WERI-Rb-1 (cell line): Measurements from ENCODE around the gene CAPN9.
"Not testable (repeated sequence)": the region's sequence is repeated elsewhere in the genome, so short reads cannot be mapped to it uniquely, and the experiment has no call there.

ENCODE experiments used
- DNase-seq: peaks from one replicate; pipeline ENCODE4 v3.0.0-alpha.2; 2020
- H3K27ac ChIP-seq: fragments of 250-450 bp; sonication (Bioruptor Pico); 2 replicates; pipeline ENCODE4 v1.5.1; 2020; ENCODE audit warnings: mild to moderate bottlenecking, moderate library complexity
- H3K27me3 ChIP-seq: fragments of 250-450 bp; sonication (Bioruptor Pico); 2 replicates; pipeline ENCODE4 v1.5.1; 2021; ENCODE audit warnings: mild to moderate bottlenecking, low read depth, moderate library complexity; ENCODE audit not compliant: insufficient read depth, severe bottlenecking
- H3K36me3 ChIP-seq: fragments of 250-450 bp; sonication (Bioruptor Pico); 2 replicates; pipeline ENCODE4 v1.5.1; 2020; ENCODE audit warnings: mild to moderate bottlenecking, moderate library complexity
- H3K4me3 ChIP-seq: 2 replicates; pipeline ENCODE4 v1.5.1; 2011; ENCODE audit warnings: low read depth, mild to moderate bottlenecking, control low read depth, low read length
- H3K9me3 ChIP-seq: fragments of 250-450 bp; sonication (Bioruptor Pico); 2 replicates; pipeline ENCODE4 v1.5.1; 2021; ENCODE audit warnings: mild to moderate bottlenecking, moderate library complexity; ENCODE audit not compliant: severe bottlenecking
- TF ChIP-seq, protein P1 (sequence below): IDR thresholded peaks from 2 replicates; pipeline ENCODE4 v1.5.1; 2011; ENCODE audit warnings: low read depth, mild to moderate bottlenecking, control low read depth, inconsistent platforms, low read length

Gene CAPN9, protein sequence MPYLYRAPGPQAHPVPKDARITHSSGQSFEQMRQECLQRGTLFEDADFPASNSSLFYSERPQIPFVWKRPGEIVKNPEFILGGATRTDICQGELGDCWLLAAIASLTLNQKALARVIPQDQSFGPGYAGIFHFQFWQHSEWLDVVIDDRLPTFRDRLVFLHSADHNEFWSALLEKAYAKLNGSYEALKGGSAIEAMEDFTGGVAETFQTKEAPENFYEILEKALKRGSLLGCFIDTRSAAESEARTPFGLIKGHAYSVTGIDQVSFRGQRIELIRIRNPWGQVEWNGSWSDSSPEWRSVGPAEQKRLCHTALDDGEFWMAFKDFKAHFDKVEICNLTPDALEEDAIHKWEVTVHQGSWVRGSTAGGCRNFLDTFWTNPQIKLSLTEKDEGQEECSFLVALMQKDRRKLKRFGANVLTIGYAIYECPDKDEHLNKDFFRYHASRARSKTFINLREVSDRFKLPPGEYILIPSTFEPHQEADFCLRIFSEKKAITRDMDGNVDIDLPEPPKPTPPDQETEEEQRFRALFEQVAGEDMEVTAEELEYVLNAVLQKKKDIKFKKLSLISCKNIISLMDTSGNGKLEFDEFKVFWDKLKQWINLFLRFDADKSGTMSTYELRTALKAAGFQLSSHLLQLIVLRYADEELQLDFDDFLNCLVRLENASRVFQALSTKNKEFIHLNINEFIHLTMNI

DNA sequence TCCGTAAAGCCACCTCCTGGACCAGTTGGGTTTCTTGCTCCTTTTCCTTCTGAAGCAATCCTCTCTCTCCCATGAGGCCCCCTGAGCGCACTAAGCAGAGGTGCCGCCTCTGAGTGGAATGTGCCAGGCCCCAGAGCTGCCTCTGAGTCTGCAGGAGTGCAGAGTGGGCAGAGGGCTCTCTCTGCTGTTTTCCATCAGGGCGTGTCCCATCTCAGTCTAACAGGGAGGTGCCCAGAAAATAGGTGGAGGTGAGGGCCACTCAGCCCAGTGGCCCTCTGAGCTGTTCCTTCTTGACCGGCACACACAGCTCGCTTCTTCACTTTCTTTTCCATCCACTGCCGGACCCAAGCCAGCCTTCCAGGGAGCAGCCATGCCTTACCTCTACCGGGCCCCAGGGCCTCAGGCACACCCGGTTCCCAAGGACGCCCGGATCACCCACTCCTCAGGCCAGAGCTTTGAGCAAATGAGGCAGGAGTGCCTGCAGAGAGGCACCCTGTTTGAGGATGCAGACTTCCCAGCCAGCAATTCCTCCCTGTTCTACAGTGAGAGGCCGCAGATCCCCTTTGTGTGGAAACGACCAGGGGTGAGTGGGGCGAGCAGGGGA lies at the start of gene CAPN9:
CAPN9 (plus strand) TSS at position 262 of the 604 bp plus-strand sequence; CDS start at position 371, 109 bp downstream.
- Histone ChIP-seq H3K9me3 (no peaks in the 10 kb centered on the region), H3K4me3 (no peak within 1 kb of the TSS), H3K36me3 (no peaks in the 10 kb centered on the region), H3K27me3 (no peaks in the 10 kb centered on the region), H3K27ac (no peak within 1 kb of the TSS)
- no peak for DNase-seq
- TF ChIP-seq, protein P1, sequence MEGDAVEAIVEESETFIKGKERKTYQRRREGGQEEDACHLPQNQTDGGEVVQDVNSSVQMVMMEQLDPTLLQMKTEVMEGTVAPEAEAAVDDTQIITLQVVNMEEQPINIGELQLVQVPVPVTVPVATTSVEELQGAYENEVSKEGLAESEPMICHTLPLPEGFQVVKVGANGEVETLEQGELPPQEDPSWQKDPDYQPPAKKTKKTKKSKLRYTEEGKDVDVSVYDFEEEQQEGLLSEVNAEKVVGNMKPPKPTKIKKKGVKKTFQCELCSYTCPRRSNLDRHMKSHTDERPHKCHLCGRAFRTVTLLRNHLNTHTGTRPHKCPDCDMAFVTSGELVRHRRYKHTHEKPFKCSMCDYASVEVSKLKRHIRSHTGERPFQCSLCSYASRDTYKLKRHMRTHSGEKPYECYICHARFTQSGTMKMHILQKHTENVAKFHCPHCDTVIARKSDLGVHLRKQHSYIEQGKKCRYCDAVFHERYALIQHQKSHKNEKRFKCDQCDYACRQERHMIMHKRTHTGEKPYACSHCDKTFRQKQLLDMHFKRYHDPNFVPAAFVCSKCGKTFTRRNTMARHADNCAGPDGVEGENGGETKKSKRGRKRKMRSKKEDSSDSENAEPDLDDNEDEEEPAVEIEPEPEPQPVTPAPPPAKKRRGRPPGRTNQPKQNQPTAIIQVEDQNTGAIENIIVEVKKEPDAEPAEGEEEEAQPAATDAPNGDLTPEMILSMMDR, result no peak

DNA sequence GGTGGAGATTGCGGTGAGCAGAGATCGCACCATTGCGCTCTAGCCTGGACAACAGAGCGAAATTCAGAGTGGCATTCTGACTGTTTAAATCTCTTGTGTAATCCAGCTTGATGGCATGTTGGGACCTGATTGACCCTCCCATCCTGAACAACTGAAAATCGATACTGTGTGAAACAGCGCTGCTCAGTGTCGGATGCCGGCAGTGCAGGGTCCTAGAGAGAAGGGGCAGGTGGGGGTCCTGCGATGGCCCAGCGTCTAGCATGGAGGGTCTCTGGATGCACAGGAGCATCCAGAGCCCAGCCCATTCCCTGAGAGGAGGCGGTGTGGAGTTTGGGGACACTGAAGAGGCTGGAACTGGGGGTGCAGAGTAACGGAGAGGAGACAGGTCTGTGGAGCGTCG lies 49.1 kb upstream of the CAPN9 start:
- no peak for DNase-seq
- Histone ChIP-seq H3K27me3 (no peaks in the 10 kb centered on the region), H3K9me3 (no peaks in the 10 kb centered on the region)

DNA sequence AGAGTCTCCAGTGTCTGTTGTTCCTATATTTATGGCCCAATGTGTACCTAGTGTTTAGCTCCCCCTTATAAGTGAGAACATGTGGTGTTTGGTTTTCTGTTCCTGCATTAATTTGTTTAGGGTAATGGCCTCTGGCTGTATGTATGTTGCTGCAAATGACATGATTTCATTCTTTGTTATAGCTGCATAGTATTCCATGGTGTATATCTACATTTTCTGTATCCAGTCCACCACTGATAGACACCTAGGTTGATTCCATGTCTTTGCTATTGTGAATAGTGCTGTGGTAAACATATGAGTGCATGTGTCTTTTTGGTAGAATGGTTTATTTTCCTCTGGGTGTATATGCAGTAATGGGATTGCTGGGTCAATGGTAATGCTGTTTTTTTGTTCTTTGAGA lies 48.2 kb upstream of the CAPN9 start:
- H3K36me3 ChIP-seq, H3K27ac ChIP-seq, H3K4me3 ChIP-seq, H3K9me3 ChIP-seq, H3K27me3 ChIP-seq, DNase-seq: not testable (repeated sequence)

More for the DNA sequence above, 49.1 kb upstream of the CAPN9 start:
- no peak overlapping the region for H3K4me3 ChIP-seq
- peaks cover 16% of the 10 kb centered on the region for H3K36me3 ChIP-seq
- no peak overlapping the region for H3K27ac ChIP-seq
- TF ChIP-seq, protein P1, result peak; percentile 60

DNA sequence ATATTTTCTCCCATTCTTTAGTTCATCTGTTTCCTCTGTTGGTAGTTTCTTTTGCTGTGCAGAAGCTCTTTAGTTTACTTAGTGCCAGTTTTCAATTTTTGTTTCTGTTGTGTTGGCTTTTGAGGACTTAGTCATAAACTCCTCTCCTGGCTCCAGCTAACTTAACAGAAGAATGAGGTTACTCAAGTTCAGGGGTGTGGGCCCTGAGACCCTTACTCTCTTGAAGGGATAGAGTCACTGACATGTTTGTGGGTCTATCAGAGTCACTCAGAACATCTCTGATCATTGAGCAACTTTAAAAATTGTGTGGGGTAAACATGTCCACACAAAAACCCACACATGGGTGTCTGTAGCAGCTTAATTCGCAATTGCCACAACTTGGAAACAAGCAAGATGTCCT lies 47.5 kb upstream of the CAPN9 start:
- Histone ChIP-seq H3K4me3 (no peak overlapping the region), H3K27me3 (no peaks in the 10 kb centered on the region), H3K9me3 (no peaks in the 10 kb centered on the region), H3K36me3 (no peaks in the 10 kb centered on the region), H3K27ac (no peak overlapping the region)
- no peak for DNase-seq
- TF ChIP-seq, protein P1, result no peak

DNA sequence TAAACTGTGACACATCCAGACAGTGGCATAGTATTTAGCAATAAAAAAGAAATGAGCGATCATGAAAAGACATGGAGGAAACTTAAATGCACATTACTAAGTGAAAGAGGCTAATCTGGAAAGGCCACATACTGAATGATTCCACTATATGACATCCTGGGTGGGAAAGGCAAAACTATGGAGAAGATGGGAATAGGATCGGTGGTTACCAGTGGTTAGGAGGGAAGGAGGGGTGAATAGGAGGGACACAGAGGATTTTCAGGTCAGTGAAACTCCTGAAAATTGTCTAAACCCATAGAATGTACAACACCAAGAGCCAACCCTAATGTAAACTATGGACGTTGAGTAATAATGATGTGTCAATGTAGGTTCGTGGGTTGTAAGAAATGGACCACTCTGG lies 47.1 kb upstream of the CAPN9 start:
- Histone ChIP-seq H3K4me3 (no peak overlapping the region), H3K27ac (no peak overlapping the region), H3K9me3 (no peaks in the 10 kb centered on the region), H3K36me3 (no peaks in the 10 kb centered on the region), H3K27me3 (no peaks in the 10 kb centered on the region)
- TF ChIP-seq, protein P1, result no peak
- no peak for DNase-seq

DNA sequence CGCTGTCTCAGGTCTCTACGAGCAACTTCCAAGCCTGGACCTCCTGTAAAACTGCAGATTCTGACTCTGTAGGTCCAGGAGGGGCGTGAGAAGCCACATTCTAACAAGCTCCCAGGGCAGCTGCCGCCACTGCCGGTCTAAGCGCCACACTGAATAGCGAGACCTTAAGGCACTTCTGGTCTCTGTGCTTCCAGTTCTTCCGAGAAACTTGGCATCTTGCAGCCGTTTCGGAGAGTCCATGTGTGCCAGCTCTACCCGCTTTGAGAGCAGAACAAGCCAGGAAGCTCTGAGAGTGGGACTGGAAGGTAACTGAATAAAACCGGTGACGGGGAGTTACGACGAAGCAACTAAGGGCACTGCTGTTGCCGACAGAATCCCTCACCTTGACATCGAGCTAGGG lies 45.8 kb upstream of the CAPN9 start:
- H3K4me3 ChIP-seq, result no peak overlapping the region
- no peak overlapping the region for H3K27ac ChIP-seq
- DNase-seq, result no peak
- H3K9me3 ChIP-seq, result no peaks in the 10 kb centered on the region
- no peaks in the 10 kb centered on the region for H3K36me3 ChIP-seq
- TF ChIP-seq, protein P1, result no peak
- H3K27me3 ChIP-seq, result no peaks in the 10 kb centered on the region
